CD4-positive, alpha-beta T cell treated with Interleukin-1 beta for 1 hour (primary cell): ENCODE measurements around the gene HHATL.

Experiments
- DNase-seq, 2 donors: peaks; one replicate each; pipeline ENCODE4 v3.0.0-alpha.2; 2020 to 2022

HHATL gene

GRCh38 chr3:42697289-42698051 lies 5.1 kb downstream of the HHATL start:
- no peak for DNase-seq

DNA sequence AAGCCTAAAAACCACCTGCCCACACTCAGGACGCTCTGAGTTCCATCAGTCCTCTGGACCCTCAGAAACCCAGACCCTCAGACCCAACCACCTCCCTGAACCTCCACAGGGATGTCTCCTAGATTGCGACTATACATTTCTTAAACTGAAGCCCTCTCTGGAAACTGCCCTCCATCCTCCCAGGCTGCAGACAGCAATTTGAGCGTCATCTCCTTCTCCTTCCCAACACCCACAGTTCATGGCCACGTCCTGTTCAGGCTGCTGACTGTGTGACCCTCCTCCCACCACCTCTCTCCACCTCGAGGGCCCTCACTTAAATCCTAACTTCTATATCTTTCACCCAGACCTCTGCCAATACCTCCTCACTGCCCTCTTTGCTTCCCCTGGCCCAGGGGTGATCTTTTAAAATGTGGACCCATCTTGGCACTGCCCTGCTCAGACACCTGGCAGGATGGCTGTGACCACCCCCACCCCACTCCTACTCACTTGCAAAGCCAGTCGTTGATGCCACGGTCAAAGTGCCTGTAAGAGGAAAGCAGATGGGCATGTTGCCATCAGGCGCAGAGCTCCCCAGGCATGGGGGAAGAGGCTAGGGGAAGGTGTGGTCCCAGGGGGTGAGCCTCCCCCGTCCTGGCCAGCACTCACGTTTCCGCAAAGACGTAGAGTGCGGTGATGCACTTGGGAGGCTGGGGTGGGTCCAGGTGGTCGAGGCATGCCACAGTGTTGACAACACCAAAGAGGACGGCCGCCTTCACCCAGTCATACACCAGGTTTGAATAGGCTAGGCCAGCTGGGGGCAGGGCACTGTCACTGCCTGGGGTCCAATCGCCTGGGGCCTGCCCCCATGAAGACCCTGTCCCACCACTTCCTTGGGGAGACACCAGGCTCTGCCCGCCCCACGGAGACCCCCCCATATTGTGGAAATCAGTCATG lies 6.0 kb downstream of the HHATL start:
- DNase-seq = no peak

- no peak for DNase-seq
Observed at GRCh38 chr3:42694366-42694765, 8.2 kb downstream of the HHATL start.

- DNase-seq = no peak
Observed at GRCh38 chr3:42693530-42693930, 9.1 kb downstream of the HHATL start.

DNA sequence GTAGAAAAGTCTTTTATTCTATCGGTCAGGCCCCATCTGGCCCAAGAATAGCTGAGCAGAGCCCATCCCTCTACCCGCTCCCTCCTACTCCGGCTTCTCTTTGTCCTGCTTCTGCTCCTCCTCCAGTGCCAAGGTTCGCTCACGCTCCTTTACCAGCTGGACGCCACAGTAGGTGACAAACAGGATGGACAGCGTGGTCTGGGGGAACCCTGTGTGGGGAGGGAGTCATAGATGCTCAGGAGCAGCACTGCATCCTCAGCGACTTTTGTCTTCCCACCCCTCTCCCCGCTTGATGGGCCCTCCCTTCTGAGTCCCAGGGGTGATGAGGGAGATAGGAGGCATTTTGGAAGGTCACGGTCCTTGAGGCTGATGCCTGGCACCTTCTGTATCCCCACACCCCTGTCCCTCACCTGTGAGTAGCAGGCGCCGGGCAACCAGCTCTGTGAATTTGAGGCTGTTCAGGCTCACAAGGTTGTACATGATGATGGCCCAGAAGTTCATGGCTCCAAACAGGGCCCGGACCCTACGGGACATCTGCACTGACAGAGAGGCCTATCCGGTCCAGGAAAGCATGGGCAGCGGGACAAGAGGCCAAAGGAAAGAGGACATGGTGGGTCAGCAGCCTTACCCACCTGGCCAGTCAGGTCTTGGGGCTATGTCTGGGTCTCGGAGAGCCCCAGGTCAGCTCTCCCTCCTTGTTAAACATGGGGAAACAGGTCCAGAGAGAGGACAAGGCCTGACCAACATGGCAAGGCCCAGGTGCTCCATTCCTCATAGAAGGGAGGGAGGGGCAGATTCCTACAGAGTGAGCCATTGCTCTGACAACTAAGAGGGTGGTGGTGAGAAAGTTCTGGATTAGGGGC lies 9.7 kb downstream of the HHATL start:
- no peak for DNase-seq

GRCh38 chr3:42691816-42692666 lies 10.6 kb downstream of the HHATL start:
- no peak for DNase-seq

DNA sequence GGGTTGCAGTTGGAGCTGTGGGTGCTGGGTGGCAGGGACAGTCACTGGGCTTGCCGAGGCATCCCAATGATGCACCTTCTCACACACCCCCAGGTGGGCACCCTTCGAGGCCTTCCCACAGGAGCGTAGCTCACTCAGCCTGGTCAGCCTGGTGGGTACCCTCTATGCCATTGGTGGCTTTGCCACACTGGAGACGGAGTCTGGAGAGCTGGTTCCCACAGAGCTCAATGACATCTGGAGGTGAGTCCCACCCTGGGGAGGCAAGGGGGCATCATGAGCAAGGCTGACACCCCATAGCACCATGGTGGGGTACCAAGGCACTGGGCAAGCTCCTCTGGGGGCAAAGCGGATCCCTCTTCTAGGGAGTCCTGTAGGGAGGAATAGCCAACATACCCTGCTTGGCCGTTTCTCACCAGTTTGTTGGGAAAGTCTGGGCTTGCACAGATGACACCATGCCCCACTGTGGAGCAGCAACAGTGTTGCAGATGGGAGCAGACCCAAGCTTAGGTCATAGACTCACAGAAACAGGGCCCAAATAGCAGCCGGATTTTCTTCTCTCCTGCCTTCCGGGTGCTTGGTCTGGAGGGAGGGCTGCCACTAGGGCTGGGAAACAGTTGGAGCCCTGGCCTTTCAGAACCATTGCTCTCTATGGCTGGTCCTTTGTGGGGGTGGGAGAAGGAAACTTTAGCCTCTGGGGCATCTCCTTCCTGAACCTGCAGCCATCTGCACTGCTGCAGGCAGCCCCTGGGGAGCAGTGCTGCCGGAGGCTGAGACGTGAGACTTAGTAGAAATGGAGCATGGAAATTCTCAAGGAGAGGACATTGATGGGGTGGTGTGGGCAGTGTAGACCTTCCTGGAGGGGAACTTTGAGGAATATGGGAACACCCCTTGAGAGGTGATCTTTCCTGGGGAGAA lies 11.6 kb downstream of the HHATL start:
- no peak for DNase-seq

GRCh38 chr3:42690191-42690590 lies 12.4 kb downstream of the HHATL start:
- DNase-seq = no peak

DNA sequence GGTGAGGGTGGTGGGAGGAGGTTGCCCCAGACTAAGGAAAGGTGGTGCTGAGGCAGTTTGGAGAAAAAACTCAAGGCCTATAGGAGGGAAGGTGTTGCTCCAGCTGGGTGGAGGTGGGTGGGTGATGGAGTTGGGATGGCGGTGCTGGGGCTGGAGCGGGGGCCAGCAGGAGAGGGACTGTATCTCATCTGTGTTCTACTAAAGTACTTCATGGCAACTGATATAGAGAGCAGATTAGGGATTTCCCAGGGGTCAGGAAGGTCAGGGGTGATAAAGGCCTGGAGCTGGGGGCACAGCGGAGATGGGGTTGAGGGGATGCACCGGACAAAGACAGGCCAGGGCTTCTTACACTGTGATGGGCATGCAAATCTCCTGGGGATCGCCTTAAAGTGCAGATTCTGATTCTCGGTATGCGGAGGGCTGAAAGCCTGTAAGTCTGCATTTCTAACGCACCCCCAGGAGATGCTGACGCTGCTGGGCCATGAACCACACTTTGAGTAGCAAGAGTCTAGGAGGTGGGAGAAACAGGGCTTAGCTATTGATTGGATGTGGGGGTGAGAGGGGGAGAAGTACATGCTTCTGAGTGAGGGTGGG lies 13.1 kb downstream of the HHATL start:
- no peak for DNase-seq

- DNase-seq = no peak
Observed at GRCh38 chr3:42688487-42689420, 13.8 kb downstream of the HHATL start.

GRCh38 chr3:42688016-42688415 lies 14.6 kb downstream of the HHATL start:
- no peak for DNase-seq

GRCh38 chr3:42686832-42687650 lies 15.6 kb downstream of the HHATL start:
- DNase-seq = no peak

DNA sequence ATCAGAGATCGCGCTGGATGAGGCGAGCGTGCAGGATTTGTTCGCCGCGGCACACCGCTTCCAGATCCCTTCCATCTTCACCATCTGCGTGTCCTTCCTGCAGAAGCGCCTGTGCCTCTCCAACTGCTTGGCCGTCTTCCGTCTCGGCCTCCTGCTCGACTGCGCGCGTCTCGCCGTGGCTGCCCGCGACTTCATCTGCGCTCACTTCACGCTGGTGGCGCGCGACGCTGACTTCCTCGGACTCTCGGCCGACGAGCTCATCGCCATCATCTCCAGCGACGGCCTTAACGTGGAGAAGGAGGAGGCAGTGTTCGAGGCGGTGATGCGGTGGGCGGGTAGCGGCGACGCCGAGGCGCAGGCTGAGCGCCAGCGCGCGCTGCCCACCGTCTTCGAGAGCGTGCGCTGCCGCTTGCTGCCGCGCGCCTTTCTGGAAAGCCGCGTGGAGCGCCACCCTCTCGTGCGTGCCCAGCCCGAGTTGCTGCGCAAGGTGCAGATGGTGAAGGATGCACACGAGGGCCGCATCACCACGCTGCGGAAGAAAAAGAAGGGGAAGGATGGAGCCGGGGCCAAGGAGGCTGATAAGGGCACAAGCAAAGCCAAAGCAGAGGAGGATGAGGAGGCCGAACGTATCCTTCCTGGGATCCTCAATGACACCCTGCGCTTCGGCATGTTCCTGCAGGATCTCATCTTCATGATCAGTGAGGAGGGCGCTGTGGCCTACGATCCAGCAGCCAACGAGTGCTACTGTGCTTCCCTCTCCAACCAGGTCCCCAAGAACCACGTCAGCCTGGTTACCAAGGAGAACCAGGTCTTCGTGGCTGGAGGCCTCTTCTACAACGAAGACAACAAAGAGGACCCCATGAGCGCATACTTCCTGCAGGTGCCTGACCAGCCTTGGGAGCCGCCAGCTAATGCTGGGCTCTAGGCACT lies 16.4 kb downstream of the HHATL start:
- DNase-seq = no peak

- no peak for DNase-seq
Observed at GRCh38 chr3:42685363-42685881, 17.2 kb downstream of the HHATL start, which contains the start of gene KLHL40. TSS of gene KLHL40 (plus strand) at chr3:42685537. CDS start at chr3:42685619, 82 bp downstream.

- no peak for DNase-seq
Observed at GRCh38 chr3:42684632-42685362, 17.8 kb downstream of the HHATL start.
